Heart left ventricle (tissue), 16 donors: Measurements from ENCODE around the gene WWC1. TPM values are rescaled to one million over a fixed set of nuclear protein-coding genes. Genes with fewer than 3 reads are reported as not detected.

ENCODE experiments used
- ATAC-seq, 4 donors: fragments of 200-7000 bp; cut with Tn5 transposase; one replicate each; pipeline ENCODE4 v1.9.1; 2020 to 2022; ENCODE audit warnings: moderate library complexity in 4 of 4, mild to moderate bottlenecking in 3 of 4, moderate number of reproducible peaks in 1 of 4
- DNase-seq, 5 donors: peaks; one replicate each; pipeline ENCODE4 v3.0.0-alpha.2; 2020
- H3K27ac ChIP-seq, 12 donors: fragments of 200-600 bp; sonication (generic) in 4 of 12; one replicate each; pipeline versions ENCODE4 v1.5.0 to v1.8.0; 2016 to 2022; ENCODE audit warnings: mild to moderate bottlenecking in 2 of 12
- H3K27me3 ChIP-seq, 9 donors: fragments of 200-600 bp; sonication (generic) in 2 of 9; one replicate each; pipeline versions ENCODE4 v1.5.1 to v1.8.0; 2016 to 2022; ENCODE audit warnings: mild to moderate bottlenecking in 3 of 9
- H3K36me3 ChIP-seq, 9 donors: fragments of 200-600 bp; sonication (generic) in 2 of 9; one replicate each; pipeline versions ENCODE4 v1.5.0 to v1.8.0; 2018 to 2022; ENCODE audit warnings: mild to moderate bottlenecking in 2 of 9
- H3K4me1 ChIP-seq, 12 donors: fragments of 200-600 bp; sonication (generic) in 4 of 12; one replicate each; pipeline versions ENCODE4 v1.5.0 to v1.8.0; 2016 to 2022; ENCODE audit warnings: mild to moderate bottlenecking in 3 of 12
- H3K4me3 ChIP-seq, 12 donors: fragments of 200-600 bp; sonication (generic) in 4 of 12; one replicate each; pipeline versions ENCODE4 v1.5.0 to v1.8.0; 2017 to 2022; ENCODE audit warnings: mild to moderate bottlenecking in 9 of 12, moderate library complexity in 4 of 12
- H3K9me3 ChIP-seq, 12 donors: fragments of 200-600 bp; sonication (generic) in 4 of 12; one replicate each; pipeline versions ENCODE4 v1.5.0 to v1.8.0; 2016 to 2022; ENCODE audit warnings: mild to moderate bottlenecking in 1 of 12
- CTCF ChIP-seq, 12 donors: fragments of 200-600 bp; sonication (generic) in 4 of 12; IDR thresholded peaks; one replicate each; pipeline versions ENCODE4 v1.5.0 to v1.8.0; 2018 to 2022; ENCODE audit warnings: antibody characterized with exemption in 12 of 12, mild to moderate bottlenecking in 5 of 12
- POLR2A ChIP-seq, 2 donors: fragments of 450-650 bp; IDR thresholded peaks; one replicate each; pipeline ENCODE4 v1.6.1; 2017; ENCODE audit warnings: antibody characterized with exemption in 2 of 2, mild to moderate bottlenecking in 2 of 2, moderate library complexity in 2 of 2
- WGBS, 4 donors: extraction: QIAGEN DNeasy Blood & Tissue Kit in 2 of 4; methylation state at CpG; one replicate each; pipeline versions ENCODE4 v1.1.5 to v1.1.7; 2013 to 2018; 5-methylcytosine and 5-hydroxymethylcytosine counted together
- intact Hi-C, 10 donors: fragments of 100-400 bp; cut with DNase I; formaldehyde crosslinking; loops; one replicate each; pipeline versions ENCODE4 v1.11.1 to v1.14.2; 2022
- polyA plus RNA-seq, 2 donors: library from polyadenylated mRNA; stranded (reverse); fragments of 200-250 nt; gene quantifications; one replicate each; pipeline ENCODE4 v1.2.3, GENCODE V29; 2013
- total RNA-seq, 9 donors: library from RNA; depleted of rRNA in 2 of 9; stranded (reverse); fragments of >200 nt in 2 of 9; fragmentation: NEBNext Ultra II Directional in 3 of 9; extraction: Animal tissue kit (Norgen Biotek cat#: 25700) in 3 of 9; gene quantifications; one replicate each; pipeline versions ENCODE4 v1.1.0 to v1.2.4, GENCODE V29; 2016 to 2023
- donor health status: ischemic (EF 13 %, LVEDD 7.1; RV severe dilation, severe dysfunction).
- donor health status: healthy with polysubstance abuse.
- donor health status: DM: no; HTN: yes; CAD: no.
- donor health status: DM: no; HTN: no; CAD: no.
- donor health status: ischemic (EF 25% LVEDD 6.9; RV normal size, moderate dysfunction).
- donor health status: ischemic (EF 25% LVEDD 5.7; RV mildly dilated, moderate dysfunction).
- donor health status: healthy.
- donor health status: DM: yes; HTN: yes; CAD: no.
- donor health status: ischemic (EF 35%, LVEDD 5.7; RV mildly dilated, moderate dysfunction).
- donor health status: nonischemic (EF 11% LVEDD 7.7; RV severe dilation, severe dysfunction).
- donor health status: DM: yes; HTN: yes; CAD: no.
- donor health status: PGD.
- donor health status: ischemic (EF 29% LVEDD 5.4; RV normal size, mild dysfunction).
- donor health status: nonischemic (EF 23%, LVEDD 6.1; RV moderate dilation, normal function).

Gene WWC1
- total and polyA plus RNA-seq, 11 donors = 0.23 to 21.5 (median 1.7) TPM

- H3K9me3 ChIP-seq = no peaks in the 10 kb centered on the region
- no peaks in the 10 kb centered on the region for H3K27me3 ChIP-seq
- no peaks in the 10 kb centered on the region for H3K4me1 ChIP-seq
- TF ChIP-seq POLR2A (IDR thresholded peaks at IDR 0.05) (no peak), CTCF (IDR thresholded peaks at IDR 0.05) (no peak)
- ATAC-seq = no peak
- 91 to 93% (median 92%) methylated on average over 9 of the region's 9 CpGs for WGBS, 4 donors
- H3K4me3 ChIP-seq = no peak overlapping the region
- no peak overlapping the region for H3K27ac ChIP-seq
- intact Hi-C loops = no loop called here
- H3K36me3 ChIP-seq = no peaks in the 10 kb centered on the region
- DNase-seq = no peak
Measured at GRCh38 chr5:168460606-168461005, 169.2 kb downstream of the WWC1 start.

- no peak for DNase-seq
- no peaks in the 10 kb centered on the region for H3K4me1 ChIP-seq
- ATAC-seq = no peak
- no peak for TF ChIP-seq POLR2A (IDR thresholded peaks at IDR 0.05)
- TF ChIP-seq CTCF (IDR thresholded peaks at IDR 0.05) = no peak
- intact Hi-C loops = no loop called here
- H3K9me3 ChIP-seq = no peaks in the 10 kb centered on the region
- no peaks in the 10 kb centered on the region for H3K36me3 ChIP-seq
- H3K4me3 ChIP-seq = no peak overlapping the region
- no peak overlapping the region for H3K27ac ChIP-seq
- 92 to 98% (median 96%) methylated on average over 2 of the region's 2 CpGs for WGBS, 4 donors
- H3K27me3 ChIP-seq = no peaks in the 10 kb centered on the region
Measured at GRCh38 chr5:168463081-168463480, 171.6 kb downstream of the WWC1 start.

GRCh38 chr5:168464214-168464613 is 172.8 kb downstream of the WWC1 start:
- TF ChIP-seq POLR2A (IDR thresholded peaks at IDR 0.05) (no peak), CTCF (IDR thresholded peaks at IDR 0.05) (no peak)
- Histone ChIP-seq H3K4me1 (no peaks in the 10 kb centered on the region), H3K9me3 (no peaks in the 10 kb centered on the region), H3K4me3 (no peak overlapping the region), H3K27ac (no peak overlapping the region), H3K27me3 (no peaks in the 10 kb centered on the region), H3K36me3 (no peaks in the 10 kb centered on the region)
- DNase-seq = no peak
- 59 to 63% (median 63%) methylated on average over 5 of the region's 5 CpGs for whole genome bisulfite sequencing, 4 donors
- ATAC-seq = no peak
- intact Hi-C loops = no loop called here

DNA sequence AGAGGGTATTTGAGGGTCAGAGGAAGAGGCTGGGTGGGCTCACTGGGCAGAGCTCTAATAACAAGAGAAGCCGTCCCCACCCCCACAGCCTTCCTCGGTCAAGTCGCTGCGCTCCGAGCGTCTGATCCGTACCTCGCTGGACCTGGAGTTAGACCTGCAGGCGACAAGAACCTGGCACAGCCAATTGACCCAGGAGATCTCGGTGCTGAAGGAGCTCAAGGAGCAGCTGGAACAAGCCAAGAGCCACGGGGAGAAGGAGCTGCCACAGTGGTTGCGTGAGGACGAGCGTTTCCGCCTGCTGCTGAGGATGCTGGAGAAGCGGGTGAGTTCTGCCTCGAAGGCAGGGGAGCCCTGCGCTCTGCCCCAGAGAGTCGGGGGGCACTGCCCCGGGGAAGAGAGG is 173.2 kb downstream of the WWC1 start:
- H3K36me3 ChIP-seq = no peaks in the 10 kb centered on the region
- ATAC-seq = no peak
- no peak for DNase-seq
- H3K4me1 ChIP-seq = no peaks in the 10 kb centered on the region
- no peak overlapping the region for H3K4me3 ChIP-seq
- intact Hi-C loops = no loop called here
- H3K27me3 ChIP-seq = no peaks in the 10 kb centered on the region
- WGBS, 4 donors = 92 to 94% (median 93%) methylated on average over 20 of the region's 20 CpGs
- H3K9me3 ChIP-seq = no peaks in the 10 kb centered on the region
- no peak overlapping the region for H3K27ac ChIP-seq
- TF ChIP-seq POLR2A (IDR thresholded peaks at IDR 0.05) = no peak
- TF ChIP-seq CTCF (IDR thresholded peaks at IDR 0.05) = no peak
